ENCODE results near the gene RYR2. TPM values are rescaled to one million over a fixed set of nuclear protein-coding genes. Genes with fewer than 3 reads are reported as not detected.

The RYR2 gene
- total RNA-seq, 1 experiment from 2014 or later: 4.0 TPM

- BruUV-seq (replicated peaks): no TSS peak
- no peak for DNase-seq (ENCODE audit: unreplicated experiment)
- POLR2A ChIA-PET: no interaction called here
- intact Hi-C loops (cut with micrococcal nuclease): no loop called here
- H3K27ac Mint-ChIP-seq (ENCODE audit: low read depth, unreplicated experiment): no peak overlapping the region
- no peak overlapping the region for H3K4me3 Mint-ChIP-seq (ENCODE audit: unreplicated experiment)
- no peaks in the 10 kb centered on the region for H3K27me3 Mint-ChIP-seq (ENCODE audit: insufficient read depth, unreplicated experiment)
- no peak for TF ChIP-seq CTCF (IDR thresholded peaks at IDR 0.05; ENCODE audit: unreplicated experiment)
- no peaks in the 10 kb centered on the region for H3K36me3 Mint-ChIP-seq (ENCODE audit: insufficient read depth, unreplicated experiment)
- H3K9me3 Mint-ChIP-seq (ENCODE audit: unreplicated experiment): no peaks in the 10 kb centered on the region
- CTCF ChIA-PET: no interaction called here
- H3K4me1 Mint-ChIP-seq (ENCODE audit: insufficient read depth, unreplicated experiment): peaks cover 5% of the 10 kb centered on the region
Measured at GRCh38 chr1:237041461-237041794, 556 bp upstream of the RYR2 start.

GRCh38 chr1:237042526-237042891 is 525 bp downstream of the RYR2 start:
- TF ChIP-seq CTCF (IDR thresholded peaks at IDR 0.05; ENCODE audit: unreplicated experiment): no peak
- Mint-ChIP-seq H3K4me3 (ENCODE audit: unreplicated experiment) (no peak overlapping the region), H3K4me1 (ENCODE audit: insufficient read depth, unreplicated experiment) (peaks cover 5% of the 10 kb centered on the region), H3K27ac (ENCODE audit: low read depth, unreplicated experiment) (no peak overlapping the region), H3K27me3 (ENCODE audit: insufficient read depth, unreplicated experiment) (no peaks in the 10 kb centered on the region), H3K36me3 (ENCODE audit: insufficient read depth, unreplicated experiment) (no peaks in the 10 kb centered on the region), H3K9me3 (ENCODE audit: unreplicated experiment) (no peaks in the 10 kb centered on the region)
- BruUV-seq (replicated peaks): no TSS peak
- no peak for DNase-seq (ENCODE audit: unreplicated experiment)
- ChIA-PET POLR2A (no interaction called here), CTCF (no interaction called here)
- intact Hi-C loops (cut with micrococcal nuclease): no loop called here

- BruUV-seq (replicated peaks): no TSS peak
- DNase-seq (ENCODE audit: unreplicated experiment): no peak
- intact Hi-C loops (cut with micrococcal nuclease): no loop called here
- Mint-ChIP-seq H3K4me1 (ENCODE audit: insufficient read depth, unreplicated experiment) (peaks cover 5% of the 10 kb centered on the region), H3K36me3 (ENCODE audit: insufficient read depth, unreplicated experiment) (no peaks in the 10 kb centered on the region), H3K27me3 (ENCODE audit: insufficient read depth, unreplicated experiment) (no peaks in the 10 kb centered on the region), H3K9me3 (ENCODE audit: unreplicated experiment) (no peaks in the 10 kb centered on the region), H3K4me3 (ENCODE audit: unreplicated experiment) (no peak overlapping the region), H3K27ac (ENCODE audit: low read depth, unreplicated experiment) (no peak overlapping the region)
- TF ChIP-seq CTCF (IDR thresholded peaks at IDR 0.05; ENCODE audit: unreplicated experiment): no peak
- ChIA-PET CTCF (no interaction called here), POLR2A (no interaction called here)
Measured at GRCh38 chr1:237042892-237043576, 1.1 kb downstream of the RYR2 start.

- no TSS peak for BruUV-seq (replicated peaks)
- TF ChIP-seq CTCF (IDR thresholded peaks at IDR 0.05; ENCODE audit: unreplicated experiment): no peak
- DNase-seq (ENCODE audit: unreplicated experiment): no peak
- POLR2A ChIA-PET: interaction anchor here (0.6 kb wide), 2 partner anchors 13 to 981 kb away, joined by 3 read pairs; no protein-coding TSS in a partner anchor
- Mint-ChIP-seq H3K4me1 (ENCODE audit: insufficient read depth, unreplicated experiment) (peaks cover 5% of the 10 kb centered on the region), H3K9me3 (ENCODE audit: unreplicated experiment) (no peaks in the 10 kb centered on the region), H3K27me3 (ENCODE audit: insufficient read depth, unreplicated experiment) (no peaks in the 10 kb centered on the region), H3K27ac (ENCODE audit: low read depth, unreplicated experiment) (no peak overlapping the region), H3K36me3 (ENCODE audit: insufficient read depth, unreplicated experiment) (no peaks in the 10 kb centered on the region), H3K4me3 (ENCODE audit: unreplicated experiment) (no peak overlapping the region)
- CTCF ChIA-PET: interaction anchor here (0.6 kb wide), 2 partner anchors 94 to 641 kb away, joined by 3 to 6 read pairs; no protein-coding TSS in a partner anchor
- intact Hi-C loops (cut with micrococcal nuclease): no loop called here
Measured at GRCh38 chr1:237043846-237044636, 2.1 kb downstream of the RYR2 start.

All from MCF 10A (cell line).